ENCODE data around the gene ADRB1.

ADRB1 gene

DNA sequence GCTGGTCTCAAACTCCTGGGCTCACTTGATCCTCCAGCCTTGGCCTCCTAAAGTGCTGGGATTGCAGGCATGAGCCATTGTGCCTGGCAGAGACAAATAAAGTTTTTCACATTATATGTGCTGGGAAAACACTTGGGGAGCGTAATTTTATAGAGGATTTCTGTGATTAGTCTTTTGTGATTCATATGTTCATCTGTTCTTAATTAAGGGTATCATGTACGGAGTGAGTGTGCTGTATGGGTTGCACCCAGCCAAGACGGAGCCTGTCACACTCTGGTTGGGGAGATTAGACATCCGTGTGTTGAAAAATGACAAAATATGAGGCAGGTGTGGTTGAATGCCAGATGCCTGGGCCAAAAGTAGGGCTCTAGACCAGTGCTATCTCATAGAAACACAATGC lies 10.3 kb downstream of the ADRB1 start:
- H3K36me3 ChIP-seq (ENCODE audit: insufficient read depth, low read length): no peaks in the 10 kb centered on the region
- no peak overlapping the region for H2AFZ ChIP-seq (ENCODE audit: low read length)
- H3K79me2 ChIP-seq (ENCODE audit: insufficient read depth, low read length): no peaks in the 10 kb centered on the region
- H3K4me1 ChIP-seq (ENCODE audit: insufficient read depth, low read length, poor library complexity, severe bottlenecking): peaks cover 15% of the 10 kb centered on the region
- no peaks in the 10 kb centered on the region for H3K27me3 ChIP-seq (ENCODE audit: insufficient read depth, low read length, poor library complexity, severe bottlenecking)
- H3K4me3 ChIP-seq (ENCODE audit: low read length, poor library complexity, severe bottlenecking): no peak overlapping the region
- no peaks in the 10 kb centered on the region for H3K9me3 ChIP-seq (ENCODE audit: insufficient read depth, low read depth, low read length)
- TF ChIP-seq CTCF (conservative IDR thresholded peaks at IDR 0.05; ENCODE audit: low read length) (no peak), EZH2phosphoT487 (IDR thresholded peaks at IDR 0.05; ENCODE audit: borderline replicate concordance) (no peak)
- no peaks in the 10 kb centered on the region for H3F3A ChIP-seq (ENCODE audit: low read depth)
- no peaks in the 10 kb centered on the region for H4K20me1 ChIP-seq (ENCODE audit: insufficient read depth, low read length, poor library complexity, severe bottlenecking)
- H3K9ac ChIP-seq (ENCODE audit: low read depth, low read length, poor library complexity, severe bottlenecking): no peak overlapping the region
- H3K4me2 ChIP-seq (ENCODE audit: low read depth, low read length, poor library complexity, severe bottlenecking): no peak overlapping the region
- no peaks in the 10 kb centered on the region for H3K9me2 ChIP-seq (replicated peaks; ENCODE audit: low read depth, low read length)

GRCh38 chr10:114057855-114058254 lies 14.2 kb downstream of the ADRB1 start:
- no peaks in the 10 kb centered on the region for H3K27me3 ChIP-seq (ENCODE audit: insufficient read depth, low read length, poor library complexity, severe bottlenecking)
- peak overlapping the region; percentile 6 for H3K9ac ChIP-seq (ENCODE audit: low read depth, low read length, poor library complexity, severe bottlenecking)
- peaks cover 47% of the 10 kb centered on the region for H3K4me1 ChIP-seq (ENCODE audit: insufficient read depth, low read length, poor library complexity, severe bottlenecking)
- H3K9me2 ChIP-seq (replicated peaks; ENCODE audit: low read depth, low read length): no peaks in the 10 kb centered on the region
- no peaks in the 10 kb centered on the region for H3K79me2 ChIP-seq (ENCODE audit: insufficient read depth, low read length)
- H3K9me3 ChIP-seq (ENCODE audit: insufficient read depth, low read depth, low read length): no peaks in the 10 kb centered on the region
- H2AFZ ChIP-seq (ENCODE audit: low read length): no peak overlapping the region
- H4K20me1 ChIP-seq (ENCODE audit: insufficient read depth, low read length, poor library complexity, severe bottlenecking): no peaks in the 10 kb centered on the region
- no peaks in the 10 kb centered on the region for H3K36me3 ChIP-seq (ENCODE audit: insufficient read depth, low read length)
- H3K4me3 ChIP-seq (ENCODE audit: low read length, poor library complexity, severe bottlenecking): no peak overlapping the region
- TF ChIP-seq EZH2phosphoT487 (IDR thresholded peaks at IDR 0.05; ENCODE audit: borderline replicate concordance) (no peak), CTCF (conservative IDR thresholded peaks at IDR 0.05; ENCODE audit: low read length) (no peak)
- H3K4me2 ChIP-seq (ENCODE audit: low read depth, low read length, poor library complexity, severe bottlenecking): no peak overlapping the region
- peaks cover 12% of the 10 kb centered on the region for H3F3A ChIP-seq (ENCODE audit: low read depth)

- H3K9ac ChIP-seq (ENCODE audit: low read depth, low read length, poor library complexity, severe bottlenecking): no peak overlapping the region
- H3K4me3 ChIP-seq (ENCODE audit: low read length, poor library complexity, severe bottlenecking): no peak overlapping the region
- H3K4me2 ChIP-seq (ENCODE audit: low read depth, low read length, poor library complexity, severe bottlenecking): peak overlapping the region; percentile 80
- H3K79me2 ChIP-seq (ENCODE audit: insufficient read depth, low read length): no peaks in the 10 kb centered on the region
- no peaks in the 10 kb centered on the region for H3K9me2 ChIP-seq (replicated peaks; ENCODE audit: low read depth, low read length)
- H3K9me3 ChIP-seq (ENCODE audit: insufficient read depth, low read depth, low read length): no peaks in the 10 kb centered on the region
- H3K4me1 ChIP-seq (ENCODE audit: insufficient read depth, low read length, poor library complexity, severe bottlenecking): peaks cover 47% of the 10 kb centered on the region
- no peaks in the 10 kb centered on the region for H3K36me3 ChIP-seq (ENCODE audit: insufficient read depth, low read length)
- TF ChIP-seq EZH2phosphoT487 (IDR thresholded peaks at IDR 0.05; ENCODE audit: borderline replicate concordance) (no peak), CTCF (conservative IDR thresholded peaks at IDR 0.05; ENCODE audit: low read length) (no peak)
- no peaks in the 10 kb centered on the region for H3K27me3 ChIP-seq (ENCODE audit: insufficient read depth, low read length, poor library complexity, severe bottlenecking)
- H4K20me1 ChIP-seq (ENCODE audit: insufficient read depth, low read length, poor library complexity, severe bottlenecking): no peaks in the 10 kb centered on the region
- no peak overlapping the region for H2AFZ ChIP-seq (ENCODE audit: low read length)
- H3F3A ChIP-seq (ENCODE audit: low read depth): peaks cover 12% of the 10 kb centered on the region
Measured at GRCh38 chr10:114058297-114058696, 14.6 kb downstream of the ADRB1 start.

Measured in Loucy (cell line).